PFSK-1 (cell line): ENCODE measurements around the gene MSX2.

Experiments used
- FOXP2 ChIP-seq: optimal IDR thresholded peaks from 2 replicates; pipeline ENCODE3; 2011; ENCODE audit warnings: borderline replicate concordance, control low read depth, inconsistent platforms; ENCODE audit not compliant: insufficient read depth; ENCODE audit errors: extremely low read length, extremely low read depth
- POLR2AphosphoS5 ChIP-seq: IDR thresholded peaks from 2 replicates; pipeline ENCODE4 v1.6.1; 2012; ENCODE audit warnings: low read depth, mild to moderate bottlenecking, control low read depth, low read length, moderate library complexity
- SIN3A ChIP-seq: IDR thresholded peaks from 2 replicates; pipeline ENCODE4 v1.6.1; 2012; ENCODE audit warnings: mild to moderate bottlenecking, low read length, moderate library complexity, borderline replicate concordance; ENCODE audit not compliant: insufficient read depth
- TAF1 ChIP-seq: IDR thresholded peaks from 2 replicates; pipeline ENCODE4 v1.6.1; 2012; ENCODE audit warnings: low read length, control low read depth, borderline replicate concordance; ENCODE audit not compliant: insufficient read depth
- TF ChIP-seq, protein P1 (sequence below), 2 experiments: IDR thresholded peaks; 2 replicates each; pipeline versions ENCODE4 v1.6.1 to v1.8.0; 2011 to 2012; ENCODE audit warnings: low read depth in 2 of 2, low read length in 2 of 2, control low read depth in 1 of 2, inconsistent platforms in 1 of 2, mild to moderate bottlenecking in 1 of 2, moderate library complexity in 1 of 2; ENCODE audit not compliant: insufficient read depth in 1 of 2

MSX2 gene

DNA sequence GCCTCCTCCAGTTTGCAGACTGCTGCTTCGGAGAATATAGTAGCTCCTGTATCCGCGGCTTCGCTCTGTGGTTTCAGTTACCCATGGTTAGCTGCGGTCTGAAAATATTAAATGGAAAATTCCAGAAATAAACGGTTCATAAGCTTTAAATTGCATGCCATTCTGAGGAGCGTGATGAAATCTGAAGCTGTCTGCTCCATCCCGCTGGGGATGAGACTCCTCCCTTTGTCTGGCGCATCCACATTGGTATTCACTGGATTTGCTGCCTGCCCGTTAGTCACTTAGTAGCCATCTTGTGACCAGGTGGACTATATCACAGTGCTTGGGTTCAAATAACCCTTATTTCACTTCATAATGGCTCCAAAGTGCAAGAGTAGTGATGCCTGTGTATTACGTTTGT, 36.3 kb downstream of the MSX2 start:
- TF ChIP-seq TAF1: no peak
- no peak for TF ChIP-seq POLR2AphosphoS5
- TF ChIP-seq SIN3A: no peak
- TF ChIP-seq, protein P1, sequence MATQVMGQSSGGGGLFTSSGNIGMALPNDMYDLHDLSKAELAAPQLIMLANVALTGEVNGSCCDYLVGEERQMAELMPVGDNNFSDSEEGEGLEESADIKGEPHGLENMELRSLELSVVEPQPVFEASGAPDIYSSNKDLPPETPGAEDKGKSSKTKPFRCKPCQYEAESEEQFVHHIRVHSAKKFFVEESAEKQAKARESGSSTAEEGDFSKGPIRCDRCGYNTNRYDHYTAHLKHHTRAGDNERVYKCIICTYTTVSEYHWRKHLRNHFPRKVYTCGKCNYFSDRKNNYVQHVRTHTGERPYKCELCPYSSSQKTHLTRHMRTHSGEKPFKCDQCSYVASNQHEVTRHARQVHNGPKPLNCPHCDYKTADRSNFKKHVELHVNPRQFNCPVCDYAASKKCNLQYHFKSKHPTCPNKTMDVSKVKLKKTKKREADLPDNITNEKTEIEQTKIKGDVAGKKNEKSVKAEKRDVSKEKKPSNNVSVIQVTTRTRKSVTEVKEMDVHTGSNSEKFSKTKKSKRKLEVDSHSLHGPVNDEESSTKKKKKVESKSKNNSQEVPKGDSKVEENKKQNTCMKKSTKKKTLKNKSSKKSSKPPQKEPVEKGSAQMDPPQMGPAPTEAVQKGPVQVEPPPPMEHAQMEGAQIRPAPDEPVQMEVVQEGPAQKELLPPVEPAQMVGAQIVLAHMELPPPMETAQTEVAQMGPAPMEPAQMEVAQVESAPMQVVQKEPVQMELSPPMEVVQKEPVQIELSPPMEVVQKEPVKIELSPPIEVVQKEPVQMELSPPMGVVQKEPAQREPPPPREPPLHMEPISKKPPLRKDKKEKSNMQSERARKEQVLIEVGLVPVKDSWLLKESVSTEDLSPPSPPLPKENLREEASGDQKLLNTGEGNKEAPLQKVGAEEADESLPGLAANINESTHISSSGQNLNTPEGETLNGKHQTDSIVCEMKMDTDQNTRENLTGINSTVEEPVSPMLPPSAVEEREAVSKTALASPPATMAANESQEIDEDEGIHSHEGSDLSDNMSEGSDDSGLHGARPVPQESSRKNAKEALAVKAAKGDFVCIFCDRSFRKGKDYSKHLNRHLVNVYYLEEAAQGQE (IDR thresholded peaks at IDR 0.05; ENCODE audit: insufficient read depth in 1 of 2, low read depth in 2 of 2, low read length in 2 of 2): no peak

DNA sequence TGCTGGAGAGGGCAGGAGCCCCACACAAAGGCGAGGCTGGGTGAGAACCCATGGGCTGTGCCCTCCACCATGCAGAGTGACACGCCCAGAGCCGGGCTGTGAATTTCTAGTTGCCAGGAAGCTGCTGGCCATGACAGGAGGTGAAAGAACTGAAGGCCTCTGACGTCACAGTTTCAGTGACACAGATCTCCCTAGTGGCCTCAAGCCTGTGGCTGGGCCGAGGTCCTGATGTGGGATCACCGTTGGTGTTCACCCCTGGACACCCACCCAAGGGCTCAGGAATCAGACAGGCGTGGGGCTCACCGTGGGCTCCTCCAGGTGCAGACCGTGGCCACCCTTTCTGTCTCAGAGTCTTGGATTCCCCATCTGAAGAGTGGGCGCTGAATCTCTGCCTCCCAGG, 39.9 kb downstream of the MSX2 start:
- TF ChIP-seq SIN3A: no peak
- TF ChIP-seq TAF1: no peak
- TF ChIP-seq, protein P1 (IDR thresholded peaks at IDR 0.05; ENCODE audit: insufficient read depth in 1 of 2, low read depth in 2 of 2, low read length in 2 of 2): no peak
- no peak for TF ChIP-seq POLR2AphosphoS5
- TF ChIP-seq FOXP2: no peak

DNA sequence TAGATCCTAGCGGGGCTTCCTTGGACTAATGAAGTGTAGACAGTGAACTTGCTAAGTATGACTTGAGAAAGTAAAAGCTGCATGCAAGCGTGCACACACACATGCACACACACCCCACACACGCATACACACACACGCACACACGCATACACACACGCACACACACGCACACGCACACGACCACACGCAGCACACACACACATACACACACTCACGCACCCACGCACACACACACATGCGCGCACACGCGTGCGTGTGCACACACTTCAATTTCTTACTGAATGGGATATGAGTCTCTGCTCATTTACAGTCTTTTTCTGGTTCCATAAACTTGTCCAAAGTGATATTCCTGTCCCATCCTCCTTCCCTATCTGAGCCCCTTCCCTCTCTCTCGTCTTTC, 41.2 kb downstream of the MSX2 start:
- no peak for TF ChIP-seq TAF1
- no peak for TF ChIP-seq POLR2AphosphoS5
- no peak for TF ChIP-seq SIN3A
- TF ChIP-seq FOXP2: no peak

DNA sequence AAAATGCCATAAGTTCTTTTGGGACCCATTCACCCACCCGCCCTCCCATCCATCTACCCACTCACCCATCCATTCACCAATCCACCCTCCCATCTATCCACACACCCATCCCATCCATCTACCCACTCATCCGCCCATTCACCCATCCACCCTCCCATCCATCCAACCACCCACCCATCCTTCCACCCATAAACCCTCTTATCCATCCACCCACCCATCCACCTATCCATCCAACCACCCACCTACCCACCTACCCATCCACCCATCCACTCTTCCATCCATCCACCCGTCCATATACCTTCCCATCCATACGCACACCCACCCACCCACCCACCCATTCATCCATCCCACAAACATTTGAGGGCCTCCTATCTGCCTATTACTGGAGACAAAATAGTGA, 43.3 kb downstream of the MSX2 start:
- TF ChIP-seq POLR2AphosphoS5 (no peak), FOXP2 (no peak), TAF1 (no peak), SIN3A (no peak)
- TF ChIP-seq, protein P1 (IDR thresholded peaks at IDR 0.05; ENCODE audit: insufficient read depth in 1 of 2, low read depth in 2 of 2, low read length in 2 of 2): no peak

DNA sequence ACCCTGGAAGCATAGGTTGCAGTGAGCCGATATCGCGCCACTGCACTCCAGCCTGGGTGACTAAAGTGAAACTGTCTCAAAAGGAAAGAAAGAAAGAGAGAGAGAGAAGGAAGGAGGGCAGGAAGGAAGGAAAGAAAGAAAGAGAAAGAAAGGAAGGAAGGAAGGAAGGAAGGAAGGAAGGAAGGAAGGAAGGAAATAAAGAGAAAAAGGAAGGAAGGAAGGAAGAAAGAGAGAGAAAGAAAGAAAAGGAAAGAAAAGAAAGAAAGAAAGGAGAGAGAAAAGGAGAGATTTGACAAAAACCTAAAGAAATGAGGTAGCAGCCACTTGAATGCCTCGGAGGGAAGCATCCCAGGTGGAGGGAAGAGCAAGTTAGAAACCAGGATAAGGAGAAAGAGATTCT, 44.6 kb downstream of the MSX2 start:
- TF ChIP-seq FOXP2 (no peak), TAF1 (no peak), POLR2AphosphoS5 (no peak), SIN3A (no peak)
- TF ChIP-seq, protein P1 (IDR thresholded peaks at IDR 0.05; ENCODE audit: insufficient read depth in 1 of 2, low read depth in 2 of 2, low read length in 2 of 2): no peak
